SK-N-SH treated with all-trans-retinoic acid at 6 μM for 48 hours (cell line): Measurements from ENCODE around the gene SLC10A1.

Source experiments
- OSR1 ChIP-seq: fragments of 250-450 bp; sonication (Bioruptor Pico); IDR thresholded peaks from 2 replicates; pipeline ENCODE4 v1.8.0; 2022; ENCODE audit warnings: moderate library complexity, mild to moderate bottlenecking, inconsistent platforms
- ZNF70 ChIP-seq: fragments of 450-650 bp; formaldehyde crosslinking; IDR thresholded peaks from 2 replicates; pipeline ENCODE4 v1.5.0; 2020; ENCODE audit warnings: mild to moderate bottlenecking, moderate library complexity

- TF ChIP-seq ZNF70 (CRISPR knock-in tag) = no peak
- no peak for TF ChIP-seq OSR1 (CRISPR knock-in tag)
Measured at GRCh38 chr14:69842686-69843420, 45.8 kb upstream of the SLC10A1 start.
